ENCODE data around the gene FGD5. TPM values are rescaled to one million over a fixed set of nuclear protein-coding genes. Genes with fewer than 3 reads are reported as not detected.
A peak's percentile ranks its signal among the peaks of the same experiment; 100 is the strongest.

FGD5 gene
- total and polyA plus RNA-seq, 11 donors, result 6.4 to 22.5 (median 14.9) TPM

- 74 to 84% (median 82%) methylated on average over 3 to 4 of the region's 4 CpGs for WGBS, 4 donors
- Histone ChIP-seq H3K4me3 (no peak overlapping the region), H3K27me3 (no peaks in the 10 kb centered on the region), H3K36me3 (peaks cover 0 to 46% (median 24%) of the 10 kb centered on the region in 9 donors), H3K27ac (no peak overlapping the region), H3K4me1 (peaks cover 0 to 16% (median 0%) of the 10 kb centered on the region in 12 donors), H3K9me3 (no peaks in the 10 kb centered on the region)
- DNase-seq, result no peak
- TF ChIP-seq, protein P1, sequence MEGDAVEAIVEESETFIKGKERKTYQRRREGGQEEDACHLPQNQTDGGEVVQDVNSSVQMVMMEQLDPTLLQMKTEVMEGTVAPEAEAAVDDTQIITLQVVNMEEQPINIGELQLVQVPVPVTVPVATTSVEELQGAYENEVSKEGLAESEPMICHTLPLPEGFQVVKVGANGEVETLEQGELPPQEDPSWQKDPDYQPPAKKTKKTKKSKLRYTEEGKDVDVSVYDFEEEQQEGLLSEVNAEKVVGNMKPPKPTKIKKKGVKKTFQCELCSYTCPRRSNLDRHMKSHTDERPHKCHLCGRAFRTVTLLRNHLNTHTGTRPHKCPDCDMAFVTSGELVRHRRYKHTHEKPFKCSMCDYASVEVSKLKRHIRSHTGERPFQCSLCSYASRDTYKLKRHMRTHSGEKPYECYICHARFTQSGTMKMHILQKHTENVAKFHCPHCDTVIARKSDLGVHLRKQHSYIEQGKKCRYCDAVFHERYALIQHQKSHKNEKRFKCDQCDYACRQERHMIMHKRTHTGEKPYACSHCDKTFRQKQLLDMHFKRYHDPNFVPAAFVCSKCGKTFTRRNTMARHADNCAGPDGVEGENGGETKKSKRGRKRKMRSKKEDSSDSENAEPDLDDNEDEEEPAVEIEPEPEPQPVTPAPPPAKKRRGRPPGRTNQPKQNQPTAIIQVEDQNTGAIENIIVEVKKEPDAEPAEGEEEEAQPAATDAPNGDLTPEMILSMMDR (IDR thresholded peaks at IDR 0.05), result no peak
- peak in 1 of 4 donors; percentile 16 for ATAC-seq
- intact Hi-C loops (cut with DNase I), result loop anchor here in 1 of 10 donors (10.0 kb wide), 1 partner anchor 116 kb away; no protein-coding TSS in a partner anchor
These were observed 120.2 kb downstream of the FGD5 start for GRCh38 chr3:14938954-14939353.

- H3K9me3 ChIP-seq, result no peaks in the 10 kb centered on the region
- TF ChIP-seq, protein P1 (IDR thresholded peaks at IDR 0.05), result no peak
- no peak for TF ChIP-seq POLR2A (IDR thresholded peaks at IDR 0.05)
- peak overlapping the region in 1 of 12 donors; percentile 8 for H3K27ac ChIP-seq
- WGBS, 4 donors, result 90 to 94% (median 91%) methylated on average over 1 of the region's 1 CpG
- no peak overlapping the region for H3K4me3 ChIP-seq
- peaks cover 0 to 40% (median 37%) of the 10 kb centered on the region in 9 donors for H3K36me3 ChIP-seq
- DNase-seq (no peak), ATAC-seq (no peak)
- no peaks in the 10 kb centered on the region for H3K27me3 ChIP-seq
- intact Hi-C loops (cut with DNase I), result loop anchor here in 3 of 10 donors (10.0 kb wide), 2 partner anchors 103 to 153 kb away; partner anchors contain the start of gene RBSN (in 1 of the 3)
- H3K4me1 ChIP-seq, result peaks cover 0 to 32% (median 14%) of the 10 kb centered on the region in 12 donors
These were observed 123.1 kb downstream of the FGD5 start for GRCh38 chr3:14941871-14942270.

GRCh38 chr3:14943042-14943441 lies 124.3 kb downstream of the FGD5 start:
- H3K4me3 ChIP-seq, result no peak overlapping the region
- H3K27ac ChIP-seq, result no peak overlapping the region
- intact Hi-C loops (cut with DNase I), result loop anchor here in 3 of 10 donors (10.0 kb wide), 2 partner anchors 102 to 152 kb away; partner anchors contain the start of gene RBSN (in 1 of the 3)
- H3K36me3 ChIP-seq, result peaks cover 0 to 40% (median 37%) of the 10 kb centered on the region in 9 donors
- TF ChIP-seq, protein P1 (IDR thresholded peaks at IDR 0.05), result no peak
- TF ChIP-seq POLR2A (IDR thresholded peaks at IDR 0.05), result no peak
- peaks cover 0 to 33% (median 14%) of the 10 kb centered on the region in 12 donors for H3K4me1 ChIP-seq
- ATAC-seq (no peak), DNase-seq (no peak)
- H3K9me3 ChIP-seq, result no peaks in the 10 kb centered on the region
- H3K27me3 ChIP-seq, result no peaks in the 10 kb centered on the region

- H3K27ac ChIP-seq, result peak overlapping the region in 9 of 12 donors; percentile 98 to 100 (median 99)
- peaks cover 6 to 55% (median 33%) of the 10 kb centered on the region in 12 donors for H3K4me1 ChIP-seq
- TF ChIP-seq POLR2A (IDR thresholded peaks at IDR 0.05), result no peak
- H3K9me3 ChIP-seq, result no peaks in the 10 kb centered on the region
- ATAC-seq (no peak), DNase-seq (no peak)
- 23 to 28% (median 26%) methylated on average over 4 of the region's 4 CpGs for WGBS, 4 donors
- no peaks in the 10 kb centered on the region for H3K27me3 ChIP-seq
- intact Hi-C loops (cut with DNase I), result loop anchor here in 5 of 10 donors (5.0 to 10.0 kb wide), 4 partner anchors 46 to 149 kb away; partner anchors contain the start of gene RBSN (in 1 of the 5)
- H3K36me3 ChIP-seq, result peaks cover 0 to 59% (median 37%) of the 10 kb centered on the region in 9 donors
- H3K4me3 ChIP-seq, result peak overlapping the region in 11 of 12 donors; percentile 70 to 95 (median 90)
These were observed 127.5 kb downstream of the FGD5 start for GRCh38 chr3:14946236-14946635.

Data from heart left ventricle (tissue), 16 donors.